Measurements from ENCODE around the gene MTMR10. TPM values are rescaled to one million over a fixed set of nuclear protein-coding genes. Genes with fewer than 3 reads are reported as not detected.

MTMR10 gene
- polyA plus RNA-seq, 2 of the 4 experiments (the other 2 are of a cell fraction): 11.9 to 23.1 TPM

GRCh38 chr15:31021067-31021665, 29.7 kb upstream of the MTMR10 start:
- TF ChIP-seq NR3C1 (IDR thresholded peaks at IDR 0.05) (no peak), HOXB13 (CRISPR knock-in tag; IDR thresholded peaks at IDR 0.05; ENCODE audit: low read depth) (no peak), HOXB5 (CRISPR knock-in tag; IDR thresholded peaks at IDR 0.05) (no peak), TFCP2L1 (CRISPR knock-in tag; IDR thresholded peaks at IDR 0.05) (no peak), CHD4 (IDR thresholded peaks at IDR 0.05; ENCODE audit: borderline replicate concordance) (no peak), FOSL2 (IDR thresholded peaks at IDR 0.05) (no peak), FOSL2 (CRISPR knock-in tag; IDR thresholded peaks at IDR 0.05) (no peak), RARB (CRISPR knock-in tag; IDR thresholded peaks at IDR 0.05) (no peak), RCOR1 (IDR thresholded peaks at IDR 0.05; ENCODE audit: low read depth, low read length) (no peak), USF2 (IDR thresholded peaks at IDR 0.05) (no peak), CBX2 (IDR thresholded peaks at IDR 0.05; ENCODE audit: borderline replicate concordance, low read depth) (no peak), ZC3H11A (IDR thresholded peaks at IDR 0.05) (no peak), EP300 (IDR thresholded peaks at IDR 0.05) (no peak)
- Histone ChIP-seq H3K9me3 (no peaks in the 10 kb centered on the region), H3K27ac (no peak overlapping the region), H3K4me1 (peaks cover 18% of the 10 kb centered on the region), H3K4me3 (no peak overlapping the region), H3K4me2 (no peak overlapping the region)
- ATAC-seq (no peak), FAIRE-seq (no peak), DNase-seq (ENCODE audit: low read depth in 1 of 2, low spot score in 1 of 2) (no peak)
- CTCF ChIA-PET: no interaction called here
- 98% methylated on average over 5 of the region's 5 CpGs for WGBS (ENCODE audit: missing lambda C conversion rate)
- POLR2A ChIA-PET: no interaction called here

- ChIA-PET CTCF (no interaction called here), POLR2A (no interaction called here)
- Histone ChIP-seq H3K4me3 (no peak overlapping the region), H3K27ac (no peak overlapping the region), H3K4me2 (no peak overlapping the region), H3K9me3 (no peaks in the 10 kb centered on the region), H3K4me1 (peaks cover 18% of the 10 kb centered on the region)
- DNase-seq (ENCODE audit: low read depth in 1 of 2, low spot score in 1 of 2) (no peak), FAIRE-seq (peak; percentile 54), ATAC-seq (no peak)
- WGBS (ENCODE audit: missing lambda C conversion rate): 72% methylated on average over 5 of the region's 5 CpGs
- TF ChIP-seq HDAC2 (IDR thresholded peaks at IDR 0.05): no peak
- no peak for TF ChIP-seq MAZ (IDR thresholded peaks at IDR 0.05; ENCODE audit: borderline replicate concordance, low read depth, low read length)
- TF ChIP-seq MAFK (IDR thresholded peaks at IDR 0.05; ENCODE audit: partially characterized antibody): no peak
- TF ChIP-seq ZC3H11A (IDR thresholded peaks at IDR 0.05): no peak
- no peak for TF ChIP-seq CEBPB (IDR thresholded peaks at IDR 0.05)
- TF ChIP-seq CHD4 (IDR thresholded peaks at IDR 0.05; ENCODE audit: borderline replicate concordance): no peak
- no peak for TF ChIP-seq BCL3 (IDR thresholded peaks at IDR 0.05)
- TF ChIP-seq CHD2 (IDR thresholded peaks at IDR 0.05; ENCODE audit: low read length, partially characterized antibody): no peak
- TF ChIP-seq RAD21 (conservative IDR thresholded peaks at IDR 0.05 in 1 of 2, IDR thresholded peaks at IDR 0.05 in 1 of 2): no peak
- no peak for TF ChIP-seq SMC3 (IDR thresholded peaks at IDR 0.05)
- TF ChIP-seq ATOH8 (CRISPR knock-in tag; IDR thresholded peaks at IDR 0.05; ENCODE audit: low read depth): no peak
- no peak for TF ChIP-seq KDM5A (IDR thresholded peaks at IDR 0.05)
- no peak for TF ChIP-seq ZNF302 (CRISPR knock-in tag; IDR thresholded peaks at IDR 0.05)
- TF ChIP-seq ZFP36 (IDR thresholded peaks at IDR 0.05; ENCODE audit: borderline replicate concordance, partially characterized antibody): no peak
- no peak for TF ChIP-seq NPAS2 (CRISPR knock-in tag; IDR thresholded peaks at IDR 0.05; ENCODE audit: borderline replicate concordance)
- TF ChIP-seq PBX3 (IDR thresholded peaks at IDR 0.05): no peak
- no peak for TF ChIP-seq FOSB (CRISPR knock-in tag; IDR thresholded peaks at IDR 0.05)
- no peak for TF ChIP-seq BHLHE40 (IDR thresholded peaks at IDR 0.05; ENCODE audit: low read depth, low read length)
These were observed 29.1 kb upstream of the MTMR10 start for GRCh38 chr15:31020542-31020941.

Measured in A549 (cell line).